Raji (cell line): ENCODE data around the gene GALNT14.

ENCODE experiments used
- POLR2A ChIP-seq: IDR thresholded peaks from 2 replicates; pipeline ENCODE4 v1.6.1; 2011; ENCODE audit warnings: low read depth, low read length, control low read depth; ENCODE audit not compliant: insufficient read depth

The GALNT14 gene

GRCh38 chr2:30920511-30920910, 217.7 kb downstream of the GALNT14 start:
- TF ChIP-seq POLR2A: no peak

- TF ChIP-seq POLR2A: no peak
These were observed 222.8 kb downstream of the GALNT14 start for GRCh38 chr2:30915486-30915885.

- TF ChIP-seq POLR2A: no peak
These were observed 223.8 kb downstream of the GALNT14 start for GRCh38 chr2:30914456-30914855.

- no peak for TF ChIP-seq POLR2A
These were observed 226.2 kb downstream of the GALNT14 start for GRCh38 chr2:30912056-30912455.

- TF ChIP-seq POLR2A: no peak
These were observed 226.9 kb downstream of the GALNT14 start for GRCh38 chr2:30911327-30911726.

- no peak for TF ChIP-seq POLR2A
These were observed 227.6 kb downstream of the GALNT14 start for GRCh38 chr2:30910686-30911085.

- no peak for TF ChIP-seq POLR2A
These were observed 234.9 kb downstream of the GALNT14 start for GRCh38 chr2:30903326-30903725.

GRCh38 chr2:30900381-30900780, 237.9 kb downstream of the GALNT14 start:
- no peak for TF ChIP-seq POLR2A

GRCh38 chr2:30899516-30900054, 238.7 kb downstream of the GALNT14 start:
- no peak for TF ChIP-seq POLR2A

GRCh38 chr2:30897539-30897938, 240.7 kb downstream of the GALNT14 start:
- no peak for TF ChIP-seq POLR2A

GRCh38 chr2:30894498-30895119, 243.6 kb downstream of the GALNT14 start:
- no peak for TF ChIP-seq POLR2A

GRCh38 chr2:30888852-30889409, 249.3 kb downstream of the GALNT14 start:
- no peak for TF ChIP-seq POLR2A

- no peak for TF ChIP-seq POLR2A
These were observed 252.2 kb downstream of the GALNT14 start for GRCh38 chr2:30886080-30886479.

- no peak for TF ChIP-seq POLR2A
These were observed 254.4 kb downstream of the GALNT14 start for GRCh38 chr2:30883822-30884221.

- TF ChIP-seq POLR2A: no peak
These were observed 255.1 kb downstream of the GALNT14 start for GRCh38 chr2:30883184-30883583.

GRCh38 chr2:30880516-30880915, 257.7 kb downstream of the GALNT14 start:
- no peak for TF ChIP-seq POLR2A

- TF ChIP-seq POLR2A: no peak
These were observed 260.4 kb downstream of the GALNT14 start for GRCh38 chr2:30877833-30878232.
